ENCODE results near the gene FANCE. TPM values are rescaled to one million over a fixed set of nuclear protein-coding genes. Genes with fewer than 3 reads are reported as not detected.

The FANCE gene
- total RNA-seq, 1 donor from 2014 or later = 7.8 TPM

- H3K36me3 Mint-ChIP-seq (ENCODE audit: unreplicated experiment) = no peaks in the 10 kb centered on the region
- no peaks in the 10 kb centered on the region for H3K9me3 Mint-ChIP-seq (ENCODE audit: unreplicated experiment)
- no peak for DNase-seq (ENCODE audit: extremely low spot score, unreplicated experiment)
- no peaks in the 10 kb centered on the region for H3K27me3 Mint-ChIP-seq (ENCODE audit: unreplicated experiment)
- H3K4me3 Mint-ChIP-seq (ENCODE audit: unreplicated experiment) = no peak overlapping the region
- no peak overlapping the region for H3K27ac Mint-ChIP-seq (ENCODE audit: unreplicated experiment)
- H3K4me1 Mint-ChIP-seq (ENCODE audit: unreplicated experiment) = peaks cover 18% of the 10 kb centered on the region
- no peak for TF ChIP-seq CTCF (IDR thresholded peaks at IDR 0.05)
These were observed 3.9 kb upstream of the FANCE start for GRCh38 chr6:35448191-35448590.

GRCh38 chr6:35449287-35449881 lies 2.8 kb upstream of the FANCE start:
- no peaks in the 10 kb centered on the region for H3K27me3 Mint-ChIP-seq (ENCODE audit: unreplicated experiment)
- no peak for DNase-seq (ENCODE audit: extremely low spot score, unreplicated experiment)
- no peak overlapping the region for H3K4me3 Mint-ChIP-seq (ENCODE audit: unreplicated experiment)

DNA sequence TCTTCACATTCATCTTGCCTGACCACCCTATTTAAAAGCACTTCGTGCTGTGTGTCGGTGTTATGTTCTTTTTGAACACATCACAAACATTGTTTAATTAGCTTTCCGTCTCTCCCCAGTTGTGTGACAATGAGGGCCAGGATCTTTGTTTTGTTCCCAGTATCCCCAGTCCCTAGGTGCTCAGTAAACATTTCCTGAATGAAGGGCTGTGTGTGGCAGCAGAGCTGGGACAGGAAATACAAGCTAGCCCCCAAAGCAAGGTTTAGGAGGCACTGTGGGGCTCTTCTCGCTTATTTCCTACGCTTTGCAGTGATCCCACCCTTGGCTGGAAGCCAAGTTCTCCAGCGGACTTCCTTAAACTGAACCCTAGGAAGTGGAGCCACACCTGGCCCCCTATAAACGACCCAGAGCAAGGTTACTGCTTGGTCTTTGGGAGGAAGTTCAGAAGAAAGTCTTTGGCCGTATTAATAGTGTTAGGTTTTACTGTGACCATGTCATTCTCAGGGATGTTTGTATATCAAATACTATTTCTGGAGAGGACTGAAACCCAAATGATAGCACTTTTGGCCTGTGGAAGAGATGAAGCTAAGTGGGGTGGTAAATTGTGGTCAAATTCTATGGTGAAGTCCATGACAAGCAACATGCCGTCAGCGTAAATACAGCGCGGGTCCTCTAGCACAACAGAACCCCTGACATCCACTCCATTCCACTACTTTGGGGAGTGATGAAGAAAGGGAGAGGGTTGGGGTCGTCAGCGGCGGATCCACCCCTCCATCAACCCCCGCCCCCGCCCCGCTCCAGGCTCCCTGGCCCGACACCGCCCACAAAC lies 570 bp upstream of the FANCE start:
- H3K36me3 Mint-ChIP-seq (ENCODE audit: unreplicated experiment) = peaks cover 8% of the 10 kb centered on the region
- no peak for TF ChIP-seq CTCF (IDR thresholded peaks at IDR 0.05)
- H3K9me3 Mint-ChIP-seq (ENCODE audit: unreplicated experiment) = no peaks in the 10 kb centered on the region
- DNase-seq (ENCODE audit: extremely low spot score, unreplicated experiment) = no peak
- peak overlapping the region; percentile 79 for H3K4me3 Mint-ChIP-seq (ENCODE audit: unreplicated experiment)
- H3K4me1 Mint-ChIP-seq (ENCODE audit: unreplicated experiment) = peaks cover 34% of the 10 kb centered on the region
- H3K27me3 Mint-ChIP-seq (ENCODE audit: unreplicated experiment) = no peaks in the 10 kb centered on the region
- peak overlapping the region; percentile 3 for H3K27ac Mint-ChIP-seq (ENCODE audit: unreplicated experiment)

More at GRCh38 chr6:35449287-35449881, 2.8 kb upstream of the FANCE start:
- no peaks in the 10 kb centered on the region for H3K9me3 Mint-ChIP-seq (ENCODE audit: unreplicated experiment)
- peaks cover 24% of the 10 kb centered on the region for H3K4me1 Mint-ChIP-seq (ENCODE audit: unreplicated experiment)
- no peaks in the 10 kb centered on the region for H3K36me3 Mint-ChIP-seq (ENCODE audit: unreplicated experiment)
- no peak overlapping the region for H3K27ac Mint-ChIP-seq (ENCODE audit: unreplicated experiment)
- peak; percentile 85 for TF ChIP-seq CTCF (IDR thresholded peaks at IDR 0.05)

- Mint-ChIP-seq H3K27ac (ENCODE audit: unreplicated experiment) (peak overlapping the region; percentile 12), H3K9me3 (ENCODE audit: unreplicated experiment) (no peaks in the 10 kb centered on the region)
- DNase-seq (ENCODE audit: extremely low spot score, unreplicated experiment) = no peak
These were observed 1.1 kb downstream of the FANCE start for GRCh38 chr6:35453236-35453635.

More at GRCh38 chr6:35453236-35453635, 1.1 kb downstream of the FANCE start:
- TF ChIP-seq CTCF (IDR thresholded peaks at IDR 0.05) = no peak
- peaks cover 8% of the 10 kb centered on the region for H3K36me3 Mint-ChIP-seq (ENCODE audit: unreplicated experiment)
- peaks cover 32% of the 10 kb centered on the region for H3K4me1 Mint-ChIP-seq (ENCODE audit: unreplicated experiment)
- peak overlapping the region; percentile 73 for H3K4me3 Mint-ChIP-seq (ENCODE audit: unreplicated experiment)
- H3K27me3 Mint-ChIP-seq (ENCODE audit: unreplicated experiment) = no peaks in the 10 kb centered on the region
